Subcutaneous adipose tissue (tissue), 4 donors: ENCODE data around the gene MIR17HG. TPM values are rescaled to one million over a fixed set of nuclear protein-coding genes. Genes with fewer than 3 reads are reported as not detected.

ENCODE experiments used
- CTCF ChIP-seq: fragments of 450-650 bp; IDR thresholded peaks from one replicate; pipeline ENCODE4 v1.5.1; 2016; ENCODE audit warnings: low read depth, mild to moderate bottlenecking, control low read depth, antibody characterized with exemption, moderate library complexity
- total RNA-seq, 4 donors: library from RNA; depleted of rRNA; stranded (reverse); fragments of >200 nt; gene quantifications; one replicate each; pipeline ENCODE4 v1.1.0, GENCODE V29; 2016

Gene MIR17HG
- total RNA-seq, 4 donors from 2014 or later: 3.0 to 4.8 (median 3.8) TPM

- no peak for TF ChIP-seq CTCF
Observed at GRCh38 chr13:91308299-91308698, 39.2 kb upstream of the MIR17HG start.

GRCh38 chr13:91311491-91311890 lies 36.0 kb upstream of the MIR17HG start:
- no peak for TF ChIP-seq CTCF

- TF ChIP-seq CTCF: no peak
Observed at GRCh38 chr13:91312324-91312723, 35.2 kb upstream of the MIR17HG start.

- TF ChIP-seq CTCF: no peak
Observed at GRCh38 chr13:91313103-91313502, 34.4 kb upstream of the MIR17HG start.

GRCh38 chr13:91313581-91313980 lies 33.9 kb upstream of the MIR17HG start:
- no peak for TF ChIP-seq CTCF

- no peak for TF ChIP-seq CTCF
Observed at GRCh38 chr13:91314888-91315287, 32.6 kb upstream of the MIR17HG start.

- no peak for TF ChIP-seq CTCF
Observed at GRCh38 chr13:91318886-91319285, 28.6 kb upstream of the MIR17HG start.

- TF ChIP-seq CTCF: no peak
Observed at GRCh38 chr13:91319996-91320395, 27.5 kb upstream of the MIR17HG start.
